HK-2 (cell line): ENCODE data around the gene RND3.

Experiments
- DNase-seq: peaks from one replicate; pipeline ENCODE4 v3.0.0-alpha.2; 2018; ENCODE audit not compliant: unreplicated experiment

RND3 gene

GRCh38 chr2:150441784-150442183, 45.7 kb downstream of the RND3 start:
- no peak for DNase-seq

- DNase-seq, result no peak
These were observed 46.2 kb downstream of the RND3 start for GRCh38 chr2:150441226-150441625.

- DNase-seq, result peak; percentile 3
These were observed 48.8 kb downstream of the RND3 start for GRCh38 chr2:150438654-150439053.

DNA sequence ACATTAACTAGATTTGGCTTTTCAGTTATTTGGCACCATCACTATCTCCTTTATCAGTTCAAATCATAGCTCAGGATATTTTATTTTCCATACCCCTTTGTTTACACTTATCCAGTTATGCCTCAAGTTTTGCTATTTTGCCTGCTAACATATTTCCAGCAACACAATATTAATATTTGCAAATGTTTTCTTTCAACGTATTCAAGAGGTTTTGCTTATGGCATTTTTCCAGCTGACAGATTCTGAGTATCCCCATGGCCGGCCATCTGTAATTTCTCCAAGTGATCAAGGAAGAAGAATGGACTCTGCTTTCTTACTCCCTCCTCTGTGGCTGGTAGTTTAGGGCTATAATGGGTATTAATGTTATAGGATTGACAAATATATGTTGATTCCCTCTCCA, 49.4 kb downstream of the RND3 start:
- DNase-seq, result no peak

DNA sequence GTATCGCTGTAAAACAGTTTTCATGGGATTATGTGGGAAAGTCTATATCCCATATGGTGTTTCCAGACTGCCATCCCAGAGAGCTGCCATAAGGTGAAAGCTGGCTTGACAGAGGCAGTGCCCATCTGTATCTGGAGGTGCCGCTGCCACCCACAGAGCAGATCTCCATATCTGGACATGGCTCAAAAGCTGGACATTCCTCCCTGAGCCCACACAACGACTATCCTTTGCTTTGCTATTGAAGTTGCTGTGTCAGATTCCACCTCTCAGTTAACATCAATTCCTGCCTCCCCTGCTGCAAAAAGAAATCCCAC, 55.2 kb downstream of the RND3 start:
- no peak for DNase-seq

DNA sequence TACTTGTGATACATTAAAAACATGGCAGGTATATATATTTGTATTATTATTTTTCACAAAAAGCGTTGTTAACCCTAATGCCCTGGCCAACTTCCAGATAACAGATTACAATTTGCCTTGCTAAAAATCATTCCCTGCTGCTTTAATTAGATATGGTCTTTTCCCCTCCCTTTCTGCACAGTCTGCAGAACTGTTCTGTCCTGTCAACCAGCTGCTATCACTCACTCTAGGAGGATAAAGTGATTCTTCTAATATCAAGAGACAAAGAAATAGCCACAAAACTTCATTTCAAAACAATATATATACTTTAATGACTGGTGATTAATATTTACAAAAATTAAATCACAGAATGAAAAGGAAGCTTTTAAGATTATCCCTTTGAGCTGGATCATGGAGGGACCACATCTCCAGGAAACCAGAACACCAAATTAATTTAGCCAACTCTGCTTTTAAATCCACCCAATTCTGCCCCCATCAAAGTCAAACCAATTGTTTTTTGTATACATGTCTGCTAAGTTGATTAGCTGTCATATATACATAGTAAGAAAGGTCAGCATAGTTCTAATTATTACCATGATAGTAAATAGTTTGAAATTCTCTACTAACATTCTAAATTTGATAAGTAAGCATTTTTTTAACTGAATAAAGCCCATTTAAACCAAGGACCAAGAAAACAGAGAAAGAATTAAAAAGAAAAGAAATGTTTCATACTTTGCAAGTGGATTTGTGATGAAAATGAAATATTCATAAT, 55.7 kb downstream of the RND3 start:
- no peak for DNase-seq

DNA sequence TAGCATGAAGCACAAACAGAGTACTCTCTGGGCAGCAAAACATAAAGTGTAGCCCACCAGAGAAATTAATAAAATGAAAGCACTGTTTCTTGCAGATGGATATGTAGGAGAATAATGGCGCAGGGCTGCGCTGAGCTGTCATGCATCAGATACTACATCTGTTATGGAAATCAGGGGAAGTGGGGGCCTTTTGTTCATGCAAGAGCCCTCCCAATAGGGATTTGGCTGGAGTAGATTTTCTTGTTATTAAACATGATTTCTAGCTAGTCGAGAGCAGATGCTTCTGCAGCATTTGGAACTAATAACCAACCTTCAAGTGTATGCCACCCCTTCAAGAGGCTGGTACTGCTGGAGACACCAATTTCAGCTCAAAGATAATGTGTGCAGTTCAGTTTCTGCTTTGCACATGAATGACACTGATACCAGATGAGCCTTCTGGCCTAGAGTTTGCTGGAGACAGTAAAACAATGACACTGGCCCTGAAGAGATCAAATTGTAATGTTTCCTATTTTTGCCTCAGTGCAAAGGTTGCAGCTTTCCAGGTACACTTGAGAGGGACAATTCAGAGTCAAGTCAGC, 58.0 kb downstream of the RND3 start:
- DNase-seq, result no peak

DNA sequence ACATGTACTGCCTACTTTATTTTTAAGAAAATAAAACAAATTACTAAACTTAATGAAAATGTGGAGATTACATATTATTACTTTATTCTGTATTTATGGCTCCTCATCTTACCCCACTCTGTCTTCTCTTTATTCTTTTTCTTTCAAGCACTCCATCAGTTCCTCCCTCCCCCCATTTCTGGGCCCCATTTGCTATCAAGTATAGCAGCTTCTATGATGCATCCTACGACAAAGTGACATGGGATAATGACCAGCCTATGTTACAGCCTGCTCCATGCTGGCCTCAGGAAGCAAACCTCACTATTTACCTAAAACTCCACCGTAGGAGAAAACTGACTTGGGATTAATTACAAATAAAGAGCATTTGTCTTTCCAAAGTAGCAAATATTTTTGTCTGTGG, 58.8 kb downstream of the RND3 start:
- no peak for DNase-seq

DNA sequence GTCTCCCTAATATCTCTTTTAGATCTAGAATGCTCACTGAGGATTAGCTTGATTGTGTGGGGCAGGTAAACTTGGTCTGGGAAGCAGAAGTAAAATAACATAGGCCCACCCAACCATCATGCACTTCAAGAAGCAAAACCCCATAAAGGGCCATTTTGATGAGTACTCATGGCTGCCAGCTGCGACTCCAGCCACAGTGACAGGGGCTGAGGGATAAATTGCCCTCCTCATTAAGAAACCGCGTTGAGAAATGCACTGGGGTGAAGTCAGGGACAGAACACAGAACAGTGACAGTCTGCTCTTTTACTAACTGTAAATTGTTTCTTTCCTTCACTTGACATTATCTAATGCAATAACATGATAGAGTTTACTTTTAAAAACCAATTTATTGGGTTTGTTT, 60.2 kb downstream of the RND3 start:
- DNase-seq, result no peak

DNA sequence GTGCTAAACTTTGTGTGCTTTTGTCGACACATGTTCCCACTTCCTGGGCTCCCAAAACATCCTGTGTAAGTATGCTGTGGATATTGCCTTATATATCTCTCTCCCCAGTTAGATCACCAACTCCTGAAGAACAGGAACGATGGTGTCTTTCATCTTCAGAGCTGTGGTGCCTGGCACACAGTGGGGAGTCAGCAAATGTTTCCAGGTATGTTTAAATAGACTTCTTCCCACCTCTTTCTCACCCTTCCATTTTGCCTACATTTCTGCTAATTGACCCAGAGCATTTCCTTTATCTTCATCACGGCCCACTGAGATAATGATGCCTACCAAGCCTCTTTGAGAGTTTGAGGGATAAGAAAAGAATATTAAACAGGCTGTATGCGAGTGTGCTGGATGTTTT, 60.7 kb downstream of the RND3 start:
- no peak for DNase-seq

DNA sequence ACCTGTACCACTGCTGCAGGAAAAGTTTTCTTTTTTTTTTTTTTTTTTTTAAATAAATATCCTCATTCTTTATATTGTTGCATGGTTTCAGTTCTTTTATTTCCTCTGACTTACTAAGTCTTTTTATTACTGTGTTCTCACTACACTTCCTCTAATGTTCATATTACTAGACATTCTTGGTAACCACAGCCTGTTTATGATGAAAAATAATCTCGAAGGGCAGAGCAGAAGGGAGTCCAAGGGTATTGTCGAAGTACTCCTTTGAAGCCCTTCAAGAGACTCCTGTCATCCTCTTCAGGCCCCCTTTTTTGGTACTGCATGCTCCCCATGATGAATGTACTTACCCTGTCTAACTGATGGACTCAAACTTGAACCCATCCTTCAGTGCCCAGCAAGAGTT, 61.2 kb downstream of the RND3 start:
- no peak for DNase-seq

- no peak for DNase-seq
These were observed 62.1 kb downstream of the RND3 start for GRCh38 chr2:150425121-150425955.

DNA sequence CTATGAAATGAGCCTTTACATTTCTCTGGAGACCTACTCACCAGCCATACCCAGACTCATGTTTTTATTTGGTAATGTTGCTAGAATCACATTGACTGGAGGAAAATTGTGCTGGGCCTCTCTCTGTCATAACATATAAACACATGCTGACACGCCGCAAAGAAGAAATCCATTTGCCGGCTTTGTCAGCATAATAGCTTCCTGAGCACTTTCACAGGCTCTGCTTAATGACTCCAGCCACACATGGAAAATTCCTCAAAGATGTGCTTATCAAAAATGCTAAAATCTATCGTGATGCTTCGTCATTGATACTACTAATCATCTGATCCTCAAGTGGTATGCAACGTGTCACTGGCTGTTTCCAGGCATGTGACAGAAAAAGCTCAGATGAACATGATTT, 63.1 kb downstream of the RND3 start:
- DNase-seq, result no peak

GRCh38 chr2:150421126-150421651, 66.3 kb downstream of the RND3 start:
- DNase-seq, result no peak

- no peak for DNase-seq
These were observed 68.6 kb downstream of the RND3 start for GRCh38 chr2:150418916-150419315.
